Urothelium cell line (cell line): ENCODE results near the gene MCRIP2.

Source experiments
- DNase-seq: peaks from one replicate; pipeline ENCODE4 v3.0.0; 2011; ENCODE audit warnings: low spot score, mixed read lengths
- FAIRE-seq: peaks from 2 replicates; lab custom pipeline; 2011; peaks lifted over from hg19 to GRCh38; lab: Jason Lieb, UNC

Gene MCRIP2

GRCh38 chr16:694187-694862, 52.7 kb downstream of the MCRIP2 start:
- FAIRE-seq, result no peak
- no peak for DNase-seq

GRCh38 chr16:694863-695354, 53.3 kb downstream of the MCRIP2 start:
- FAIRE-seq (no peak), DNase-seq (no peak)

- no peak for FAIRE-seq
- no peak for DNase-seq
Observed at GRCh38 chr16:695355-696089, 53.9 kb downstream of the MCRIP2 start.
